SU-DHL-6 (cell line): ENCODE measurements around the gene CUX1.

Source experiments
- H2AFZ ChIP-seq: fragments of 200-600 bp; sonication (generic); 2 replicates; pipeline ENCODE4 v1.6.1; 2014; ENCODE audit warnings: low read depth, mild to moderate bottlenecking, moderate library complexity, mixed read lengths, antibody characterized with exemption, low read length; ENCODE audit not compliant: severe bottlenecking
- H3F3A ChIP-seq: fragments of 200-600 bp; shearing (Covaris generic); 2 replicates; pipeline ENCODE4 v1.6.0; 2016; ENCODE audit warnings: antibody characterized with exemption, mild to moderate bottlenecking; ENCODE audit not compliant: insufficient read depth
- H3K27ac ChIP-seq: fragments of 200-600 bp; sonication (generic); 2 replicates; pipeline ENCODE4 v1.5.1; 2016; ENCODE audit warnings: low read depth, mild to moderate bottlenecking, low read length, moderate library complexity, mixed read lengths
- H3K27me3 ChIP-seq: fragments of 200-600 bp; sonication (generic), shearing (Covaris generic); 2 replicates; pipeline ENCODE4 v1.6.0; 2014; ENCODE audit warnings: mild to moderate bottlenecking, low read length
- H3K36me3 ChIP-seq: fragments of 200-600 bp; sonication (generic); 2 replicates; pipeline ENCODE4 v1.6.1; 2014; ENCODE audit warnings: mild to moderate bottlenecking, low read length, mixed read lengths
- H3K4me2 ChIP-seq: fragments of 300-600, 200-600 bp; shearing (Covaris generic), sonication (generic); 2 replicates; pipeline ENCODE4 v1.6.0; 2014; ENCODE audit warnings: low read length, low read depth, mild to moderate bottlenecking; ENCODE audit not compliant: poor library complexity, severe bottlenecking
- H3K4me3 ChIP-seq: fragments of 200-600 bp; sonication (generic); 2 replicates; pipeline ENCODE4 v1.5.1; 2014; ENCODE audit warnings: antibody characterized with exemption, low read length, mild to moderate bottlenecking, mixed read lengths; ENCODE audit not compliant: insufficient read depth, poor library complexity, severe bottlenecking
- H3K79me2 ChIP-seq: fragments of 200-600 bp; sonication (generic); 2 replicates; pipeline ENCODE4 v1.6.1; 2014; ENCODE audit warnings: mild to moderate bottlenecking, low read length, moderate library complexity; ENCODE audit not compliant: insufficient read depth
- H3K9ac ChIP-seq: fragments of 200-600 bp; sonication (generic); 2 replicates; pipeline ENCODE4 v1.7.0; 2014; ENCODE audit warnings: mild to moderate bottlenecking, low read length
- H3K9me2 ChIP-seq: fragments of 200-600 bp; sonication (generic); replicated peaks from 2 replicates; pipeline ENCODE4 v1.6.1; 2014; ENCODE audit warnings: low read length; ENCODE audit not compliant: insufficient read depth
- H3K9me3 ChIP-seq: fragments of 200-600 bp; sonication (generic); 2 replicates; pipeline ENCODE4 v1.6.1; 2014; ENCODE audit warnings: low read length, mixed read lengths; ENCODE audit not compliant: insufficient read depth
- H4K20me1 ChIP-seq: fragments of 200-600 bp; sonication (generic); 2 replicates; pipeline ENCODE4 v1.6.1; 2014; ENCODE audit warnings: low read depth, mild to moderate bottlenecking, antibody characterized with exemption, low read length, moderate library complexity, mixed read lengths
- CTCF ChIP-seq: fragments of 200-600 bp; sonication (generic); IDR thresholded peaks from one replicate; pipeline ENCODE4 v1.5.1; 2017; ENCODE audit warnings: antibody characterized with exemption, mild to moderate bottlenecking, low read length, moderate library complexity; ENCODE audit not compliant: insufficient read depth, poor library complexity, severe bottlenecking
- EZH2phosphoT487 ChIP-seq: fragments of 200-600 bp; sonication (generic), shearing (Covaris generic); conservative IDR thresholded peaks from 2 replicates; pipeline ENCODE4 v1.6.1; 2018; ENCODE audit warnings: mild to moderate bottlenecking, antibody characterized with exemption, low read length, moderate library complexity, mixed read lengths

Gene CUX1

GRCh38 chr7:102099474-102099873, 282.0 kb downstream of the CUX1 start:
- Histone ChIP-seq H3K27me3 (no peaks in the 10 kb centered on the region), H3K4me2 (no peak overlapping the region), H3K79me2 (peaks cover 22% of the 10 kb centered on the region), H3K4me3 (no peak overlapping the region), H3F3A (0 out of 2 replicates have a peak, but pooled peaks cover 2% of the 10 kb centered on the region), H3K9ac (no peak overlapping the region), H2AFZ (no peak overlapping the region), H3K9me3 (no peaks in the 10 kb centered on the region), H4K20me1 (no peaks in the 10 kb centered on the region; the same call in 1 of the 2 replicates), H3K36me3 (peaks cover 19% of the 10 kb centered on the region; the same call in 1 of the 2 replicates), H3K27ac (no peak overlapping the region), H3K9me2 (no peaks in the 10 kb centered on the region)
- TF ChIP-seq EZH2phosphoT487: no peak
- TF ChIP-seq CTCF: no peak

GRCh38 chr7:102101111-102101551, 283.7 kb downstream of the CUX1 start:
- H3K27ac ChIP-seq: no peak overlapping the region
- H3K9me2 ChIP-seq: no peaks in the 10 kb centered on the region
- no peak for TF ChIP-seq CTCF
- TF ChIP-seq EZH2phosphoT487: no peak
- no peak overlapping the region for H3K4me2 ChIP-seq
- no peak overlapping the region for H3K9ac ChIP-seq
- peaks cover 9% of the 10 kb centered on the region; the same call in 1 of the 2 replicates for H3K79me2 ChIP-seq
- no peak overlapping the region for H2AFZ ChIP-seq
- peaks cover 26% of the 10 kb centered on the region for H3K36me3 ChIP-seq
- no peaks in the 10 kb centered on the region for H3K9me3 ChIP-seq
- no peaks in the 10 kb centered on the region; the same call in 1 of the 2 replicates for H4K20me1 ChIP-seq
- H3F3A ChIP-seq: 0 out of 2 replicates have a peak, but pooled peaks cover 2% of the 10 kb centered on the region
- H3K27me3 ChIP-seq: no peaks in the 10 kb centered on the region
- no peak overlapping the region for H3K4me3 ChIP-seq

- no peaks in the 10 kb centered on the region for H3K9me2 ChIP-seq
- no peaks in the 10 kb centered on the region for H3K27me3 ChIP-seq
- 0 out of 2 replicates have a peak, but pooled peaks cover 2% of the 10 kb centered on the region for H3F3A ChIP-seq
- H4K20me1 ChIP-seq: no peaks in the 10 kb centered on the region; the same call in 1 of the 2 replicates
- H3K27ac ChIP-seq: no peak overlapping the region
- no peak overlapping the region for H2AFZ ChIP-seq
- TF ChIP-seq CTCF (no peak), EZH2phosphoT487 (no peak)
- H3K9me3 ChIP-seq: no peaks in the 10 kb centered on the region
- peaks cover 25% of the 10 kb centered on the region for H3K36me3 ChIP-seq
- H3K4me3 ChIP-seq: no peak overlapping the region
- no peak overlapping the region for H3K4me2 ChIP-seq
- H3K79me2 ChIP-seq: peaks cover 6% of the 10 kb centered on the region; the same call in 1 of the 2 replicates
- H3K9ac ChIP-seq: no peak overlapping the region
These were observed 284.5 kb downstream of the CUX1 start for GRCh38 chr7:102101926-102102325.

- H3K27me3 ChIP-seq: no peaks in the 10 kb centered on the region
- H4K20me1 ChIP-seq: no peaks in the 10 kb centered on the region; the same call in 1 of the 2 replicates
- no peak overlapping the region for H3K27ac ChIP-seq
- H2AFZ ChIP-seq: no peak overlapping the region
- no peaks in the 10 kb centered on the region for H3K9me2 ChIP-seq
- H3K36me3 ChIP-seq: peaks cover 24% of the 10 kb centered on the region
- 0 out of 2 replicates have a peak, but pooled peaks cover under 1% of the 10 kb centered on the region for H3K79me2 ChIP-seq
- TF ChIP-seq EZH2phosphoT487 (no peak), CTCF (no peak)
- H3K9me3 ChIP-seq: no peaks in the 10 kb centered on the region
- H3F3A ChIP-seq: peaks cover 2% of the 10 kb centered on the region; the same call in 1 of the 2 replicates
- H3K9ac ChIP-seq: no peak overlapping the region
- no peak overlapping the region for H3K4me2 ChIP-seq
- no peak overlapping the region for H3K4me3 ChIP-seq
These were observed 285.6 kb downstream of the CUX1 start for GRCh38 chr7:102103027-102103372.
